PC-3 (cell line): ENCODE measurements around the gene AP2A1. TPM values are rescaled to one million over a fixed set of nuclear protein-coding genes. Genes with fewer than 3 reads are reported as not detected.
A peak's percentile ranks its signal among the peaks of the same experiment; 100 is the strongest.

Source experiments
- ATAC-seq: fragments of 200-7000 bp; cut with Tn5 transposase; 2 replicates; pipeline ENCODE4 v1.9.1; 2020; ENCODE audit warnings: mild to moderate bottlenecking, moderate library complexity
- BruUV-seq: library from RNA; stranded (reverse); fragments of 400-500 nt; replicated peaks from 2 replicates; lab custom pipeline; 2021; lab: Mats Ljungman, UMichigan
- CTCF ChIA-PET: fragments of 300-600 bp; sonication (Branson Sonifier 250); formaldehyde crosslinking; loops from one replicate; lab custom pipeline; 2022; ENCODE audit warnings: antibody characterized with exemption; lab: Charles Lee
- POLR2A ChIA-PET: fragments of 300-600 bp; sonication (Branson Sonifier 250); formaldehyde crosslinking; loops from one replicate; lab custom pipeline; 2022; ENCODE audit warnings: antibody characterized with exemption; ENCODE audit not compliant: unreplicated experiment; lab: Charles Lee
- DNase-seq: peaks from one replicate; pipeline ENCODE4 v3.0.0-alpha.2; 2015
- H2AFZ ChIP-seq: fragments of 300-600 bp; sonication (generic); 2 replicates; pipeline ENCODE4 v1.6.0; 2016; ENCODE audit warnings: antibody characterized with exemption, low read length
- H3F3A ChIP-seq: fragments of 300-600 bp; sonication (generic); one replicate; pipeline ENCODE4 v1.6.0; 2017; ENCODE audit warnings: antibody characterized with exemption, low read length, control low read depth, mild to moderate bottlenecking; ENCODE audit not compliant: unreplicated experiment
- H3K27ac ChIP-seq: fragments of 300-600 bp; sonication (generic); 2 replicates; pipeline ENCODE4 v1.5.1; 2016; ENCODE audit warnings: mild to moderate bottlenecking, low read length
- H3K27me3 ChIP-seq: fragments of 300-600 bp; sonication (generic); 2 replicates; pipeline ENCODE4 v1.6.1; 2016; ENCODE audit warnings: low read length, mixed read lengths
- H3K36me3 ChIP-seq: fragments of 300-600 bp; sonication (generic); 2 replicates; pipeline ENCODE4 v1.6.1; 2016; ENCODE audit warnings: low read depth, mixed run types, low read length, mixed read lengths
- H3K4me1 ChIP-seq: fragments of 300-600 bp; sonication (generic); 2 replicates; pipeline ENCODE4 v1.5.1; 2016; ENCODE audit warnings: low read length; ENCODE audit not compliant: insufficient read depth
- H3K4me2 ChIP-seq: fragments of 300-600 bp; sonication (generic); 2 replicates; pipeline ENCODE4 v1.6.0; 2016; ENCODE audit warnings: low read length
- H3K4me3 ChIP-seq: fragments of 300-600 bp; sonication (generic); 2 replicates; pipeline ENCODE4 v1.5.1; 2016; ENCODE audit warnings: mild to moderate bottlenecking, low read length, mixed read lengths
- H3K79me2 ChIP-seq: fragments of 300-600 bp; sonication (generic); 2 replicates; pipeline ENCODE4 v1.6.1; 2017; ENCODE audit warnings: low read length, mixed read lengths
- H3K9ac ChIP-seq: fragments of 300-600 bp; sonication (generic); 2 replicates; pipeline ENCODE4 v1.6.0; 2016; ENCODE audit warnings: mild to moderate bottlenecking, low read length
- H3K9me2 ChIP-seq: fragments of 300-600 bp; sonication (generic); replicated peaks from 2 replicates; pipeline ENCODE4 v1.6.1; 2016; ENCODE audit warnings: mixed run types, low read length, mixed read lengths
- H3K9me3 ChIP-seq: fragments of 300-600 bp; sonication (generic); 2 replicates; pipeline ENCODE4 v1.6.1; 2016; ENCODE audit warnings: low read length, mixed read lengths
- H4K20me1 ChIP-seq: fragments of 300-600 bp; sonication (generic); 2 replicates; pipeline ENCODE4 v1.6.1; 2016; ENCODE audit warnings: low read length, mixed read lengths
- EZH2 ChIP-seq: fragments of 300-600 bp; sonication (generic); IDR thresholded peaks from one replicate; pipeline ENCODE4 v1.6.1; 2017; ENCODE audit warnings: antibody characterized with exemption, mild to moderate bottlenecking, low read length; ENCODE audit not compliant: unreplicated experiment
- EZH2phosphoT487 ChIP-seq: fragments of 300-600 bp; sonication (generic); IDR thresholded peaks from 2 replicates; pipeline ENCODE4 v1.6.1; 2018; ENCODE audit warnings: mild to moderate bottlenecking, antibody characterized with exemption, low read length, borderline replicate concordance
- intact Hi-C: fragments of 100-400 bp; cut with micrococcal nuclease; formaldehyde crosslinking; loops from 2 replicates; pipeline ENCODE4 v1.9.0; 2023
- total RNA-seq: library from RNA; depleted of rRNA; stranded (reverse); fragments of >200 nt; gene quantifications from 2 replicates; pipeline ENCODE4 v1.2.3, GENCODE V29; 2014
- TF ChIP-seq, protein P1 (sequence below): fragments of 300-600 bp; sonication (generic); conservative IDR thresholded peaks from 2 replicates; pipeline ENCODE4 v1.5.1; 2017; ENCODE audit warnings: antibody characterized with exemption, low read depth, mild to moderate bottlenecking, low read length

AP2A1 gene
- total RNA-seq, 1 experiment from 2014 or later = 143 TPM

DNA sequence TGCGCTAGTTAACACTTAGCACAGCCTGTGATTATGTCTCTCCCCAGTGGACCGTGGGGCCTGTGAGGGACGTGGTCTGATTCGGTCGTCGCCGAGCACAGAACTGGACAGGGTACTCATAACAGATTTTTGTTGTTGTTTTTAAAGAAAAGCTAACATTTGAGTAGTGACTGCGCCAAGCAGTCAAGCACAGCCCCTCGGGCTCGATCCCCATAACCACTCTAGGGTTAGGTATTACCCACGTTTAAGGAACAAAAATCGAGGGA is 83.4 kb downstream of the AP2A1 start:
- Histone ChIP-seq H3K9me3 (no peaks in the 10 kb centered on the region), H4K20me1 (peaks cover 25% of the 10 kb centered on the region; the same call in 1 of the 2 replicates), H3K79me2 (peaks cover 41% of the 10 kb centered on the region), H3K36me3 (peaks cover 3% of the 10 kb centered on the region; the same call in 1 of the 2 replicates), H3K27ac (peak overlapping the region; percentile 91; the same call in 1 of the 2 replicates), H3K4me2 (peak overlapping the region; percentile 93), H3K9ac (peak overlapping the region; percentile 89), H3F3A (no peaks in the 10 kb centered on the region), H2AFZ (peak overlapping the region; percentile 89), H3K27me3 (no peaks in the 10 kb centered on the region), H3K9me2 (no peaks in the 10 kb centered on the region), H3K4me1 (peaks cover 37% of the 10 kb centered on the region), H3K4me3 (peak overlapping the region; percentile 86)
- BruUV-seq = no TSS peak
- TF ChIP-seq EZH2 (no peak), EZH2phosphoT487 (no peak)
- TF ChIP-seq, protein P1, sequence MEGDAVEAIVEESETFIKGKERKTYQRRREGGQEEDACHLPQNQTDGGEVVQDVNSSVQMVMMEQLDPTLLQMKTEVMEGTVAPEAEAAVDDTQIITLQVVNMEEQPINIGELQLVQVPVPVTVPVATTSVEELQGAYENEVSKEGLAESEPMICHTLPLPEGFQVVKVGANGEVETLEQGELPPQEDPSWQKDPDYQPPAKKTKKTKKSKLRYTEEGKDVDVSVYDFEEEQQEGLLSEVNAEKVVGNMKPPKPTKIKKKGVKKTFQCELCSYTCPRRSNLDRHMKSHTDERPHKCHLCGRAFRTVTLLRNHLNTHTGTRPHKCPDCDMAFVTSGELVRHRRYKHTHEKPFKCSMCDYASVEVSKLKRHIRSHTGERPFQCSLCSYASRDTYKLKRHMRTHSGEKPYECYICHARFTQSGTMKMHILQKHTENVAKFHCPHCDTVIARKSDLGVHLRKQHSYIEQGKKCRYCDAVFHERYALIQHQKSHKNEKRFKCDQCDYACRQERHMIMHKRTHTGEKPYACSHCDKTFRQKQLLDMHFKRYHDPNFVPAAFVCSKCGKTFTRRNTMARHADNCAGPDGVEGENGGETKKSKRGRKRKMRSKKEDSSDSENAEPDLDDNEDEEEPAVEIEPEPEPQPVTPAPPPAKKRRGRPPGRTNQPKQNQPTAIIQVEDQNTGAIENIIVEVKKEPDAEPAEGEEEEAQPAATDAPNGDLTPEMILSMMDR = no peak
- POLR2A ChIA-PET = interaction anchor here (0.6 to 0.9 kb wide), 4 partner anchors 15 to 161 kb away, joined by 3 to 7 read pairs (median 3); partner anchors contain the start of genes ADM5 and PNKP
- CTCF ChIA-PET = interaction anchor here (0.9 kb wide), 1 partner anchor 19 kb away, joined by 3 read pairs; no protein-coding TSS in a partner anchor
- DNase-seq (no peak), ATAC-seq (no peak)
- intact Hi-C loops = loop anchor here (1.0 to 5.0 kb wide), 3 partner anchors 32 to 83 kb away; partner anchors contain the start of genes AP2A1, FUZ and MED25

DNA sequence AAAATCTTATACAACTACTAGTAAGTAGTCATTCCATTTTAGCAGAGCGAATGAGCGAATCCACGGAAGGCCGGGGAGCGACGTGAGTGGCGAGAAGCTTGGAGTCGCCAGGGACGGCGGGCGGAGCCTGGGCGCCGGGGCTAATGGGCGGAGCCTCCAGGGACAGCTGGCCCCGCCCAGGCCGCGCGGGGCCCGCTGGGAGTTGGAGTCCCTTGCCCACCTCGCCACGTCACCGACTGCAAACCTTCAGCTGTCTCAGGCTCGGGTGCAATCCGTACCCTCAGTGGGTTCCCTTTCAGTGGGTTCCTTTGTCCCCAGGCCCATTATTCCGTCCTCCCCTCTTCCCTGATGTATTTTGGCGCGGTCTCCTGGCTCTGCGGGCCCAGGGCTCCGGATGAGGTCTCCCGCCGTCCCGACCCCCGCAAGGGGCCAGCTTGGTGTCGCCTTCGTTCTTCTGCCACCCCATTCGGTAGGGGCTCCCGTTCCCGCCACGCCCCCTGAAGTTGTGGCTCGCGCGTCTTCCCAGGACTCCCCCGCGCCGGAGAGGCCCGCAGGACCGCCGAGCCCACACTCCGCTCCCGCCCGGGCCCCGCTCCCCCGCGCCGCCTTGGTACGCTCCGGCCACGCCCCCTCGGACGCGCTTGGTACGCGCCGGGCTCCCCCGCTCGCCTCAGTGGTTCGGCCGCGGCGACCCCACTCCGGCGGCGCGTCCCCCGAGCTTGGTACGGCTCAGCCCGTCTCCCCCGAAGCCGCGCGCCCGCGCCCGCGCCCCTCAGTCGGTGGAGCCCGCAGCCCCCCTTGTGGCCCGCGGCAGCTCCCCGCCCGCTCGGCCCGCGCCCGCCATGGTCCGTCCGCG is 83.9 kb downstream of the AP2A1 start, which contains the start of gene PTOV1:
PTOV1 (plus strand) TSS at position 673 of the 856 bp plus-strand sequence.
- Histone ChIP-seq H4K20me1 (peaks cover 29% of the 10 kb centered on the region; the same call in 1 of the 2 replicates), H3K27ac (peak within 1 kb of the TSS; percentile 91), H3K9me3 (no peaks in the 10 kb centered on the region), H3K9me2 (no peaks in the 10 kb centered on the region), H3F3A (no peaks in the 10 kb centered on the region), H3K4me3 (peak within 1 kb of the TSS; percentile 86), H3K36me3 (peaks cover 8% of the 10 kb centered on the region; the same call in 1 of the 2 replicates), H2AFZ (peak within 1 kb of the TSS; percentile 89), H3K9ac (peak within 1 kb of the TSS; percentile 89), H3K27me3 (no peaks in the 10 kb centered on the region), H3K79me2 (peaks cover 41% of the 10 kb centered on the region), H3K4me1 (peaks cover 37% of the 10 kb centered on the region), H3K4me2 (peak within 1 kb of the TSS; percentile 96)
- DNase-seq (peak; percentile 97), ATAC-seq (peak; percentile 75)
- CTCF ChIA-PET = interaction anchor here (0.9 kb wide), 1 partner anchor 19 kb away, joined by 3 read pairs; no protein-coding TSS in a partner anchor
- TF ChIP-seq EZH2phosphoT487 = no peak
- TF ChIP-seq EZH2 = no peak
- TF ChIP-seq, protein P1 = no peak
- BruUV-seq = no TSS peak
- intact Hi-C loops = loop anchor here (1.0 to 5.0 kb wide), 3 partner anchors 32 to 83 kb away; partner anchors contain the start of genes AP2A1, FUZ and MED25
- POLR2A ChIA-PET = interaction anchor here (0.6 to 0.9 kb wide), 6 partner anchors 15 to 355 kb away, joined by 3 to 7 read pairs (median 3); partner anchors contain the start of genes ADM5, PNKP and RPS11
